PFSK-1 (cell line): ENCODE data around the gene PGAM4.

ENCODE experiments used
- POLR2AphosphoS5 ChIP-seq: IDR thresholded peaks from 2 replicates; pipeline ENCODE4 v1.6.1; 2012; ENCODE audit warnings: low read depth, mild to moderate bottlenecking, control low read depth, low read length, moderate library complexity
- SIN3A ChIP-seq: IDR thresholded peaks from 2 replicates; pipeline ENCODE4 v1.6.1; 2012; ENCODE audit warnings: mild to moderate bottlenecking, low read length, moderate library complexity, borderline replicate concordance; ENCODE audit not compliant: insufficient read depth
- TF ChIP-seq, protein P1 (sequence below), 2 experiments: IDR thresholded peaks; 2 replicates each; pipeline versions ENCODE4 v1.6.1 to v1.8.0; 2011 to 2012; ENCODE audit warnings: low read depth in 2 of 2, low read length in 2 of 2, control low read depth in 1 of 2, inconsistent platforms in 1 of 2, mild to moderate bottlenecking in 1 of 2, moderate library complexity in 1 of 2; ENCODE audit not compliant: insufficient read depth in 1 of 2

DNA sequence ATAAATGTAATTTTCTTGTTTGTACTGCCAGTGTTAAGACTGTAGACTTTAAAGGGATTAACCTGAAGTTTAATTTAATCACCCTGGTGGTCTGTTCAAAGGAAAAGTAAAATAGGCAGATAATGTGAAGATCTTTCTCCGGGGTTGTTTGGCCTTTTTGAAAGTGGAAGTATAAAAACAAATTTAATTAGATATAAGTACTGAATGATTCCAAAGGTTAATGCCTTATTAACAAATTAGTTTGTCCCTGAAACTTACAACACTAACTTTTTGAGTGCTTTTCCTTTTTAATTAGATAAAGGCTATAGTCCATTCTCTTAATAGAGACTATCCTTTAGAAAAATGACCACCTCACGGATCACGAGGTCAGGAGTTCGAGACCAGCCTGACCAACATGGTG lies 10.4 kb upstream of the PGAM4 start:
- no peak for TF ChIP-seq POLR2AphosphoS5
- TF ChIP-seq, protein P1, sequence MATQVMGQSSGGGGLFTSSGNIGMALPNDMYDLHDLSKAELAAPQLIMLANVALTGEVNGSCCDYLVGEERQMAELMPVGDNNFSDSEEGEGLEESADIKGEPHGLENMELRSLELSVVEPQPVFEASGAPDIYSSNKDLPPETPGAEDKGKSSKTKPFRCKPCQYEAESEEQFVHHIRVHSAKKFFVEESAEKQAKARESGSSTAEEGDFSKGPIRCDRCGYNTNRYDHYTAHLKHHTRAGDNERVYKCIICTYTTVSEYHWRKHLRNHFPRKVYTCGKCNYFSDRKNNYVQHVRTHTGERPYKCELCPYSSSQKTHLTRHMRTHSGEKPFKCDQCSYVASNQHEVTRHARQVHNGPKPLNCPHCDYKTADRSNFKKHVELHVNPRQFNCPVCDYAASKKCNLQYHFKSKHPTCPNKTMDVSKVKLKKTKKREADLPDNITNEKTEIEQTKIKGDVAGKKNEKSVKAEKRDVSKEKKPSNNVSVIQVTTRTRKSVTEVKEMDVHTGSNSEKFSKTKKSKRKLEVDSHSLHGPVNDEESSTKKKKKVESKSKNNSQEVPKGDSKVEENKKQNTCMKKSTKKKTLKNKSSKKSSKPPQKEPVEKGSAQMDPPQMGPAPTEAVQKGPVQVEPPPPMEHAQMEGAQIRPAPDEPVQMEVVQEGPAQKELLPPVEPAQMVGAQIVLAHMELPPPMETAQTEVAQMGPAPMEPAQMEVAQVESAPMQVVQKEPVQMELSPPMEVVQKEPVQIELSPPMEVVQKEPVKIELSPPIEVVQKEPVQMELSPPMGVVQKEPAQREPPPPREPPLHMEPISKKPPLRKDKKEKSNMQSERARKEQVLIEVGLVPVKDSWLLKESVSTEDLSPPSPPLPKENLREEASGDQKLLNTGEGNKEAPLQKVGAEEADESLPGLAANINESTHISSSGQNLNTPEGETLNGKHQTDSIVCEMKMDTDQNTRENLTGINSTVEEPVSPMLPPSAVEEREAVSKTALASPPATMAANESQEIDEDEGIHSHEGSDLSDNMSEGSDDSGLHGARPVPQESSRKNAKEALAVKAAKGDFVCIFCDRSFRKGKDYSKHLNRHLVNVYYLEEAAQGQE (IDR thresholded peaks at IDR 0.05; ENCODE audit: insufficient read depth in 1 of 2, low read depth in 2 of 2, low read length in 2 of 2): no peak
- no peak for TF ChIP-seq SIN3A
